ENCODE data around the gene MTX2.

GRCh38 chr2:176380341-176380740 is 111.1 kb downstream of the MTX2 start:
- TF ChIP-seq JUND (IDR thresholded peaks at IDR 0.05; ENCODE audit: low read depth, low read length): no peak
- no peak for TF ChIP-seq EZH2 (IDR thresholded peaks at IDR 0.05; ENCODE audit: borderline replicate concordance, control insufficient read depth, low read depth, low read length)
- TF ChIP-seq, protein P1, sequence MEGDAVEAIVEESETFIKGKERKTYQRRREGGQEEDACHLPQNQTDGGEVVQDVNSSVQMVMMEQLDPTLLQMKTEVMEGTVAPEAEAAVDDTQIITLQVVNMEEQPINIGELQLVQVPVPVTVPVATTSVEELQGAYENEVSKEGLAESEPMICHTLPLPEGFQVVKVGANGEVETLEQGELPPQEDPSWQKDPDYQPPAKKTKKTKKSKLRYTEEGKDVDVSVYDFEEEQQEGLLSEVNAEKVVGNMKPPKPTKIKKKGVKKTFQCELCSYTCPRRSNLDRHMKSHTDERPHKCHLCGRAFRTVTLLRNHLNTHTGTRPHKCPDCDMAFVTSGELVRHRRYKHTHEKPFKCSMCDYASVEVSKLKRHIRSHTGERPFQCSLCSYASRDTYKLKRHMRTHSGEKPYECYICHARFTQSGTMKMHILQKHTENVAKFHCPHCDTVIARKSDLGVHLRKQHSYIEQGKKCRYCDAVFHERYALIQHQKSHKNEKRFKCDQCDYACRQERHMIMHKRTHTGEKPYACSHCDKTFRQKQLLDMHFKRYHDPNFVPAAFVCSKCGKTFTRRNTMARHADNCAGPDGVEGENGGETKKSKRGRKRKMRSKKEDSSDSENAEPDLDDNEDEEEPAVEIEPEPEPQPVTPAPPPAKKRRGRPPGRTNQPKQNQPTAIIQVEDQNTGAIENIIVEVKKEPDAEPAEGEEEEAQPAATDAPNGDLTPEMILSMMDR (IDR thresholded peaks at IDR 0.05 in 2 of 3, conservative IDR thresholded peaks at IDR 0.05 in 1 of 3; ENCODE audit: control insufficient read depth in 2 of 3, extremely low read depth in 1 of 3, insufficient read depth in 1 of 3, low read depth in 3 of 3, low read length in 3 of 3): no peak
- TF ChIP-seq POLR2A (IDR thresholded peaks at IDR 0.05; ENCODE audit: low read depth, low read length): no peak
- TF ChIP-seq STAT3 (IDR thresholded peaks at IDR 0.05; ENCODE audit: low read depth, low read length): no peak
- no peak for TF ChIP-seq EP300 (IDR thresholded peaks at IDR 0.05; ENCODE audit: borderline replicate concordance in 1 of 2, control insufficient read depth in 1 of 2, low read depth in 2 of 2, low read length in 2 of 2)
- TF ChIP-seq RAD21 (IDR thresholded peaks at IDR 0.05; ENCODE audit: insufficient read depth, low read depth, low read length): no peak
